Inferior parietal cortex (tissue), 1 donor: Measurements from ENCODE around the gene HBD.

Experiments used
- DNase-seq: peaks from one replicate; pipeline ENCODE4 v3.0.0-alpha.2; 2016; ENCODE audit errors: extremely low spot score

The HBD gene

DNA sequence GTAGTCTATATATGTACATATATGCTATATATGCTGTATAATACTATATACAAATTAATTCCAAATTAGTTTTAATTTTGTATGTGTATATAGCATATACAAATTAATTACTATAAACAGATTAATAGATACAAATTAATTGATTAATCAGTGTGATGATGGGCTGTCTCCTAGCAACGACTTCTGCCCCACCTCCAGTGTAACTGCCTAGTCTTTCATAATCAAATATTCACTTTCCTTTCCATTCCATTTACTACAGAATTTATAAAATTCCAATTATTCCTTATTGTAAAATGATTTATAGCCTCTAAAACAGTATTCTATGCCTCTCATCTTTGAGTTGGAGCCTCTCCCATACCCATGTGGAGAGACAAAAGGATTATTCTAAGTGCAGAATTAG is 976 bp downstream of the HBD start:
- DNase-seq: no peak

DNA sequence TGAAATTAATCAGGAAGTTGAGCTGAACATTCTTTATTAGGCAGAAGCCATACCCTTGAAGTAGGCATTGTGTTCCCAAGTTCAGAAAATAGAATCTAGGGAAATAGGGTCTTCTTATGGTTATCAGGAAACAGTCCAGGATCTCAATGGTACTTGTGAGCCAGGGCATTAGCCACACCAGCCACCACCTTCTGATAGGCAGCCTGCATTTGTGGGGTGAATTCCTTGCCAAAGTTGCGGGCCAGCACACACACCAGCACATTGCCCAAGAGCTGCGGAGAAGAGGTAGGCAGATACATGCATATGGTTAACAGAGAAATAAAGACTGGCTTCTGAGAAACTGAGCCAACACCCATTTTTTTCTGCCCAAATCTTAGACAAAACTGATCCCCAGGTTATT is 1.5 kb downstream of the HBD start:
- no peak for DNase-seq

DNA sequence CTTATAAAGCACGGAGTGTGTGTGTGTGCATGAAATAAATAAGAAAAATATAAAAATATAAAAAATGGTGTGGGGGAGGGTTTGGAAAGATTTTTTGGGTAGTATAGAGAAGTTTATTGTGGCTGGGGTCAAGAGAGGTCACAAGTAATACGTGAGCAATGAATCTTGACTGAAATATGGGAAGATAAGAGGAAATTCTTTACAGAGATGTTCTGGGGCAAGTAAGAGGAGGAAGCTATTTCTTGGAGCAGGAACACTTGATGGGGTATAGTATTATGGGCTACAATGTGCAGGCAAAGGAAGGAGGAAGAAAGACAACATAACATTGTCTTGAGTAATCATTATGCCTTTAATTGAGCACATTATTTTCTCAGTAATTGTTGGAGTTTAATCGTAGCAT is 2.1 kb downstream of the HBD start:
- DNase-seq: no peak

DNA sequence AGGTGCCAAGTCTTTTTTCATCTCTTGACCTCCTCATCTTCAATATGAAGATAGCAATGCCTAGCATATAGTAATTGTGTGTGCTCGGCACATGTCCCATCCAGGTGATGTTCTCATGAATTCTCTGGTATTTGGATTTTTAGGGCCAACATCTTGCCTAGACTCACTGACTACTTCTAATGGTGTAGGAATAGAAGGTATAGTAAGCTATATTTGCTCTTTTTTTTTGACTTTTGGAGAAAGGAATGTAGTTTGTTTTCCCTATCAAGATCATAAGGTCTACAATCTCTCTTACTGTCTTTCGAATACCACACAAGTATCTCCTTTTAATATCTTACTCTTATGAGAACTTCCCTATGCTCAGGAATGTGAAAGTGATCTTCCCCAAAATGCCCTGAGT is 3.2 kb downstream of the HBD start:
- no peak for DNase-seq

DNA sequence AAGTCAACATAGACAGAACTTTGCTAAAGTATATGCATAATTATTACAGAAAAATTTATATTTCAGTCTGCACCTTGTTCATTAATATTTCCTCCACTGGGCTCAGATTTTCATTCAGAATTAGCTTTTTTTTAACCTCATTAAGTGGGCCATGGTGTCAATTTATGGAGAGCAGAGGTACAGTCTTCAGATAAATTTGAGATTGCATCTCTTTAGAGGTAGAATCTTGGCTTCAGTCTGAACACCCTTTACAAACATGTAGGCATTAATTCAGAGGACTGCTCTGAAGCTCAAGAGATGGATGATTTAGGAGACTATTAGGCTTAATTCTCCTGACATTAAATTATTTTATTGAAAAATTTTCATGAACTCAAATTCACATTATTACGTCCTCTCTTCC is 4.0 kb downstream of the HBD start:
- no peak for DNase-seq

DNA sequence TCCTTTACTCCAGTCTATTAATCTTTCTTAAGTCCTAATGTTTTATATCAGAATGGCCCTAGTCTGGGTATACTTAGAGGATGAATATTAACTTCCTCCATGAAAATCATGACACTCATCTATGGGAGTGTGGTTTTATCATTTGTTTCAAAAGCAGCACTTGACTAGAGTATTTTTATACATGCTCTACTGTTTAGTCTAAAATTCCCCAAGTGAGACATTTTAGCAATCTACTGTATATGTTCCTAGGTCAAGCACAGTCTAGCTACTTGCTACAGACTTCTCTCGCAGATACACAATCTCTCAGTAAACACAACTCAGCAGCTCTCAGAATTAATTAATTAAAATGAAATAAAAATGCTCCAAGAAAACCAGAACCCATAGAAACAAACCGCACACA is 4.5 kb downstream of the HBD start:
- no peak for DNase-seq

DNA sequence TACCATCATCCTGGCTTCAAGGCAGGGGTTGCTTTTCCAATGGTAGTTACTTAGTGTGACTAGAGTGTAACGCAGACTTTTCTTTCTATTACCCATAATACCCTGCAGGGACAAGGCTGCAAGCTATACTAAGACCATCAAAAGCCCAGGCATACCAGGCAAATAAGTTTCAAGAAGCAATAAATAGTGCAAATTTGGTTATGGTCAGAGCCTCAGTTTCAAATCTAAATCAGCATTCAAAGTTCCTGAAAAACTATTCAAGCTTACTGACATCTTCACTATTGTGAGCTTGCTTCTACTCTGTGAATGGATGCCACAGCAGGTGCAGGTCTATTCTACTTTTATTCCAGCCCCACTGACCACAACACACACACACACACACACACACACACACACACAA is 4.9 kb downstream of the HBD start:
- no peak for DNase-seq

DNA sequence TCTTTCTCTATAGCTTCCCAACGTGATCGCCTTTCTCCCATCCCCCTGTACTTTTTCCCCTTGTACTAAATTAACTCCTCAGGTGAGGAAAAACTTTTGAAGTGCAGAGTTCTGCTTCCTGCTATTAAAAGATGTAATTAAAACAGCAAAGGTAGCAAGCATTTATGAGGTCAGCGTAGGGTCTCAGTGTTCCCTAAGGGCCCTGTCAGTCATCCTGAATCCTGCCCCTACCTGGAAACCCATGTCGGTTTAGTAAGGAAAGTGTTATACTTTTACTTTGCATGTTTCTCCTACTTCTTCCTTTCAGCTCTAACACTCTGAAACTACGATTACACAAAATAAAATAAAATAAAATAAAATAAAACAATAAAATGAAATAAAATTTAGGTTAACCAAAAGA is 6.2 kb downstream of the HBD start:
- no peak for DNase-seq

DNA sequence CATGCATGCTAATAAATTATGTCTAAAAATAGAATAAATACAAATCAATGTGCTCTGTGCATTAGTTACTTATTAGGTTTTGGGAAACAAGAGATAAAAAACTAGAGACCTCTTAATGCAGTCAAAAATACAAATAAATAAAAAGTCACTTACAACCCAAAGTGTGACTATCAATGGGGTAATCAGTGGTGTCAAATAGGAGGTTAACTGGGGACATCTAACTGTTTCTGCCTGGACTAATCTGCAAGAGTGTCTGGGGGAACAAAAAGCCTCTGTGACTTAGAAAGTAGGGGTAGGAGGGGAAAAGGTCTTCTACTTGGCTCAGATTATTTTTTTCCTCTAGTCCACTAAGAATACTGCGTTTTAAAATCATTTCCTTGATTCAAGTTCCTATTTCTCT is 6.6 kb downstream of the HBD start:
- no peak for DNase-seq

- DNase-seq: no peak
Observed at GRCh38 chr11:5226732-5227310, 7.5 kb downstream of the HBD start, which contains the start of gene HBB. Gene HBB (minus strand): TSS chr11:5227071. CDS start chr11:5227021, 50 bp downstream.

DNA sequence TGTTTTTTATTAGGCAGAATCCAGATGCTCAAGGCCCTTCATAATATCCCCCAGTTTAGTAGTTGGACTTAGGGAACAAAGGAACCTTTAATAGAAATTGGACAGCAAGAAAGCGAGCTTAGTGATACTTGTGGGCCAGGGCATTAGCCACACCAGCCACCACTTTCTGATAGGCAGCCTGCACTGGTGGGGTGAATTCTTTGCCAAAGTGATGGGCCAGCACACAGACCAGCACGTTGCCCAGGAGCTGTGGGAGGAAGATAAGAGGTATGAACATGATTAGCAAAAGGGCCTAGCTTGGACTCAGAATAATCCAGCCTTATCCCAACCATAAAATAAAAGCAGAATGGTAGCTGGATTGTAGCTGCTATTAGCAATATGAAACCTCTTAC is 8.8 kb downstream of the HBD start:
- no peak for DNase-seq

DNA sequence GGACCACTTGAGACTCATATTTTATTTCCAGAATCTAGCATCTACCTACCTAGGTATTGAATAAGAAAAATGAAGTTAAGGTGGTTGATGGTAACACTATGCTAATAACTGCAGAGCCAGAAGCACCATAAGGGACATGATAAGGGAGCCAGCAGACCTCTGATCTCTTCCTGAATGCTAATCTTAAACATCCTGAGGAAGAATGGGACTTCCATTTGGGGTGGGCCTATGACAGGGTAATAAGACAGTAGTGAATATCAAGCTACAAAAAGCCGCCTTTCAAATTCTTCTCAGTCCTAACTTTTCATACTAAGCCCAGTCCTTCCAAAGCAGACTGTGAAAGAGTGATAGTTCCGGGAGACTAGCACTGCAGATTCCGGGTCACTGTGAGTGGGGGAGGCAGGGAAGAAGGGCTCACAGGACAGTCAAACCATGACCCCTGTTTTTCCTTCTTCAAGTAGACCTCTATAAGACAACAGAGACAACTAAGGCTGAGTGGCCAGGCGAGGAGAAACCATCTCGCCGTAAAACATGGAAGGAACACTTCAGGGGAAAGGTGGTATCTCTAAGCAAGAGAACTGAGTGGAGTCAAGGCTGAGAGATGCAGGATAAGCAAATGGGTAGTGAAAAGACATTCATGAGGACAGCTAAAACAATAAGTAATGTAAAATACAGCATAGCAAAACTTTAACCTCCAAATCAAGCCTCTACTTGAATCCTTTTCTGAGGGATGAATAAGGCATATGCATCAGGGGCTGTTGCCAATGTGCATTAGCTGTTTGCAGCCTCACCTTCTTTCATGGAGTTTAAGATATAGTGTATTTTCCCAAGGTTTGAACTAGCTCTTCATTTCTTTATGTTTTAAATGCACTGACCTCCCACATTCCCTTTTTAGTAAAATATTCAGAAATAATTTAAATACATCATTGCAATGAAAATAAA is 9.5 kb downstream of the HBD start:
- DNase-seq: no peak

DNA sequence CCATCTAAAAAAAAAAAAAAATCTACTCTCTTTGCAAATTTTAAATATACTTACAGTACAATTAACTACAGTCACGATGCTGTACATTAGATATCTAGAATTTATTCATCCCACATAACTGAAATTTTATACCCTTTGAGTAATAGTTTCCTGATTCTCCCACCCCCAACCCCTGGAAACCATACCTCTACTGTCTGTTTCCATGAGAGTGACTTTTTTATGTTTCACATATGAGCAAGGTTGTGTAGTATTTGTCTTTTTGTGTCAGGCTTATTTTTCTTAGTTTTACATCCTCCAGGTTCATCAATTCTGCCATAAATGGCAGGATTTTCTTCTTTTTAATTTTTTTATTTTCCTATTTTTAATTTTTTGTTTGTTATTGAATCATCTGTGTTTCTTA is 10.6 kb downstream of the HBD start:
- DNase-seq: no peak

- DNase-seq: no peak
Observed at GRCh38 chr11:5223146-5223545, 11.1 kb downstream of the HBD start.

DNA sequence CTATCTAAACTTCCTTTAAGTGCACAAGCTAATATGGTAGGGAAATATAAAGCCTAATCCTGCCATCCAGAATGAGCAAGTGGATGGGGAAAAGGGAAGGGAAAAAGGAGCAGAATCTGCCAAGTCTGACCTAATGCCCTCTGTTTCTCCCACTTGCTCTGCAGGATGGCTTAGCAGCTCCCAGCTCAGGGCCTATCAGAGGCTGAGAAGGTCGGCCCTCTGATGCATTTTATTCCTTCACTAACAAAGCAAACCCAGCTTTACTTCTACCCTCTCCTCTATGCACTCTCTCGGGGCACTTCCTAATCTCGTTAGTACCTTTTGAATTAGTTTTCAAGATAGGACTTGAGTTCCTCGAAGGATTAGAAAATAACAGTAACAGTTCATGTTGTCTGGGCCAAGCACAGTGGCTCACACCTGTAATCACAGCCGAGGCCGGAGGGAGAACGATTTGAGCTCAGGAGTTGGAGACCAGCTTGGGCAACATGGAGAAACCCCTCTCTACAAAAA is 23.9 kb downstream of the HBD start:
- no peak for DNase-seq

- peak; percentile 43 for DNase-seq
Observed at GRCh38 chr11:5204787-5205186, 29.5 kb downstream of the HBD start.

GRCh38 chr11:5203366-5203765 is 30.9 kb downstream of the HBD start:
- DNase-seq: no peak

- DNase-seq: no peak
Observed at GRCh38 chr11:5200582-5200981, 33.7 kb downstream of the HBD start, which contains the start of gene OR51V1. Gene OR51V1 (minus strand): TSS chr11:5200682. CDS start chr11:5200682, 0 bp downstream.

GRCh38 chr11:5198285-5198684 is 36.0 kb downstream of the HBD start:
- DNase-seq: no peak

DNA sequence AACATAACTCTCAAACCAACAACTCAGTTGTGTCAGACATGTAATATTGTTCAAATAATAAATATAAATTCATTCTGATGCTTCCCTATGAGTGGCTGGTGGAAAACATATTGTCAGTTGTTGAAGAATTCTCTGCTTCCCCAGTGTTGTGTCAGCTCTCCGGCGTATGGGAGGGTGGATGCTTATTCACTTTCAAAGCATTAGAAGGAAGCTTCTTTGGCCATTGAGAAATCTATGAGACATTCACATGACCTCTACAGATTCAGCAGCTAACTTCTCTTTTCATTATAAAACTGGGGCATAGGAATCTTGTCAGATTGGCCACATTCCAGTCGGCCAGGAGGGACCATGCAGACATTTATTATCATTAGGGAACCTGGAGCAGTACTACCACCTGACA is 36.7 kb downstream of the HBD start:
- DNase-seq: no peak

GRCh38 chr11:5196731-5197130 is 37.6 kb downstream of the HBD start:
- no peak for DNase-seq

GRCh38 chr11:5196067-5196466 is 38.2 kb downstream of the HBD start:
- no peak for DNase-seq

DNA sequence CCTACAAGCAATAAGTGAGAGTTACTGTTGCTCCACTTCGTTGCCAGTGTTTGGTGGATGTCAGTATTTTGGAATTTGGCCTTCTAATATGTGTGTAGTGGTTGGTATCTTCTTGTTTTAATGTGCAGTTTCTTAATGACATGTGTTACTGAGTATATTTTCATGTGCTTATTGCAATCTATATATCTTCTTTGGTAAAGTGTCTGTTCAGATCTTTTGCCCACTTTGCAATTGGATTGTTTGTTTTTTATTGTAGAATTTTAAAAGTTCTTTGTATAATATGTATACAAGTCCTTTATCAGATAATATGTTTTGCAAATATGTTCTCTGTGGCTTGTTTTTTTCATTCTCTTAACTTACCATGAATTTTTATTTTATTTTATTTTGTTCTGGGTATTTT is 41.5 kb downstream of the HBD start:
- DNase-seq: no peak
